Upper lobe of right lung (tissue), 1 donor: Measurements from ENCODE around the gene ALAD. TPM values are rescaled to one million over a fixed set of nuclear protein-coding genes. Genes with fewer than 3 reads are reported as not detected.

Experiments
- ATAC-seq: fragments of 200-7000 bp; cut with Tn5 transposase; one replicate; pipeline ENCODE4 v1.9.1; 2020; ENCODE audit warnings: mild to moderate bottlenecking, moderate library complexity
- DNase-seq: peaks from one replicate; pipeline ENCODE4 v3.0.0-alpha.2; 2020
- H3K27ac ChIP-seq: fragments of 200-600 bp; one replicate; pipeline ENCODE4 v1.8.0; 2022
- H3K27me3 ChIP-seq: fragments of 200-600 bp; one replicate; pipeline ENCODE4 v1.8.0; 2022; ENCODE audit warnings: mild to moderate bottlenecking
- H3K36me3 ChIP-seq: fragments of 200-600 bp; one replicate; pipeline ENCODE4 v1.8.0; 2022
- H3K4me1 ChIP-seq: fragments of 200-600 bp; one replicate; pipeline ENCODE4 v1.8.0; 2022
- H3K4me3 ChIP-seq: fragments of 200-600 bp; one replicate; pipeline ENCODE4 v1.8.0; 2022; ENCODE audit warnings: mild to moderate bottlenecking
- H3K9me3 ChIP-seq: fragments of 200-600 bp; one replicate; pipeline ENCODE4 v1.8.0; 2022
- intact Hi-C: fragments of 100-400 bp; cut with DNase I; formaldehyde crosslinking; loops from one replicate; pipeline ENCODE4 v1.11.0; 2022
- total RNA-seq: library from RNA; stranded (reverse); fragmentation: NEBNext Ultra II Directional; extraction: Animal tissue kit (Norgen Biotek cat#: 25700); gene quantifications from one replicate; pipeline ENCODE4 v1.2.1, GENCODE V29; 2021
- TF ChIP-seq, protein P1 (sequence below): fragments of 200-600 bp; IDR thresholded peaks from one replicate; pipeline ENCODE4 v1.8.0; 2022; ENCODE audit warnings: antibody characterized with exemption
- donor health status: DM: no; HTN: yes; CAD: no; lungs with severe emphysema.

The ALAD gene
- total RNA-seq, 1 donor from 2014 or later = 37.7 TPM

DNA sequence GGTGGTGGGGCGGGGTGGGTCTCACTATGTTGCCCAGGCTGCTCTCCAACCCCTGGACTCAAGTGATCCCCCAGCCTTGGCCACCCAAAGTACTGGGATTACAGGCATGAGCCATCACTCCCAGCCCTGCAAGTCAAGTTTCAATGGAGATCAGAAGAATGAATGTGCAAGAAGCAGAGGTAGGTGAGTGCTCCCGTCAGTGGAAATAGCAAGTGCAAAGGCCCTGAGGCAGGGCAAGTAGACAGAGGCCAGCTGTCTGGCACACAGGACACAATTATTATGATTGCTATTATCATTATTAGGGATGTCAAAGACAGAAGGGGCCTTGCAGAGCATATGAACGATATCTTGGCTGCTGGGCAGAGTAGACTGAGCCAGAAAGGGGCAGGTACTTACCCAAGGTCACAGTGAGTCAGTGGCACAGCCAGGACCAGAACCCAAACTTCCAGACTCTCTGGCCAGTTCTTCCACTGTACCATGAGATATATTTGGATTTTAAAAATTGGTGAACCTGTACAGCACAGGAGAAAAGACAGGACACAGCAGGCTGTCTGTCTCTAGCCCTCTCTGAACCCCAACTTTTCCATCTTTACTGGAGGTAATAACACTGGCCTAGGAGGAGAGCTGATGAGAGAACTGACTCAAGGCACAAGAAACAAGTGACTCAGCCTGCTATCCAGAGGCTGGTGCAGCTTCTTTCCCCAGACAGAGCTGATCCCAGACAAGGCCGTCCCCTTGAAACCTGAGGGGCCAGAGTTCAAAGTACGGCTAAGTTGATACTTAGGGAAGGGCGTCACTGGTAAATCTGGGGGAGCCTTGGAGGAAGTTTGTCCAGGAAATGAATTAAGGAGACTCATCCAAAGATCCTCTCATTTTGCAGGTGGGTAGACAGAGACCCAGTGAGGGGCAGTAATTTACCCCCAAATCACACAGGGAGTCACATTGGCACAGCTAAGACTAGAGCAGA lies 25.7 kb downstream of the ALAD start:
- Histone ChIP-seq H3K36me3 (no peaks in the 10 kb centered on the region), H3K27me3 (no peaks in the 10 kb centered on the region), H3K27ac (no peak overlapping the region), H3K9me3 (no peaks in the 10 kb centered on the region), H3K4me1 (no peaks in the 10 kb centered on the region), H3K4me3 (peak overlapping the region; percentile 69)
- intact Hi-C loops = no loop called here
- TF ChIP-seq, protein P1, sequence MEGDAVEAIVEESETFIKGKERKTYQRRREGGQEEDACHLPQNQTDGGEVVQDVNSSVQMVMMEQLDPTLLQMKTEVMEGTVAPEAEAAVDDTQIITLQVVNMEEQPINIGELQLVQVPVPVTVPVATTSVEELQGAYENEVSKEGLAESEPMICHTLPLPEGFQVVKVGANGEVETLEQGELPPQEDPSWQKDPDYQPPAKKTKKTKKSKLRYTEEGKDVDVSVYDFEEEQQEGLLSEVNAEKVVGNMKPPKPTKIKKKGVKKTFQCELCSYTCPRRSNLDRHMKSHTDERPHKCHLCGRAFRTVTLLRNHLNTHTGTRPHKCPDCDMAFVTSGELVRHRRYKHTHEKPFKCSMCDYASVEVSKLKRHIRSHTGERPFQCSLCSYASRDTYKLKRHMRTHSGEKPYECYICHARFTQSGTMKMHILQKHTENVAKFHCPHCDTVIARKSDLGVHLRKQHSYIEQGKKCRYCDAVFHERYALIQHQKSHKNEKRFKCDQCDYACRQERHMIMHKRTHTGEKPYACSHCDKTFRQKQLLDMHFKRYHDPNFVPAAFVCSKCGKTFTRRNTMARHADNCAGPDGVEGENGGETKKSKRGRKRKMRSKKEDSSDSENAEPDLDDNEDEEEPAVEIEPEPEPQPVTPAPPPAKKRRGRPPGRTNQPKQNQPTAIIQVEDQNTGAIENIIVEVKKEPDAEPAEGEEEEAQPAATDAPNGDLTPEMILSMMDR = no peak
- DNase-seq = peak; percentile 25
- no peak for ATAC-seq

DNA sequence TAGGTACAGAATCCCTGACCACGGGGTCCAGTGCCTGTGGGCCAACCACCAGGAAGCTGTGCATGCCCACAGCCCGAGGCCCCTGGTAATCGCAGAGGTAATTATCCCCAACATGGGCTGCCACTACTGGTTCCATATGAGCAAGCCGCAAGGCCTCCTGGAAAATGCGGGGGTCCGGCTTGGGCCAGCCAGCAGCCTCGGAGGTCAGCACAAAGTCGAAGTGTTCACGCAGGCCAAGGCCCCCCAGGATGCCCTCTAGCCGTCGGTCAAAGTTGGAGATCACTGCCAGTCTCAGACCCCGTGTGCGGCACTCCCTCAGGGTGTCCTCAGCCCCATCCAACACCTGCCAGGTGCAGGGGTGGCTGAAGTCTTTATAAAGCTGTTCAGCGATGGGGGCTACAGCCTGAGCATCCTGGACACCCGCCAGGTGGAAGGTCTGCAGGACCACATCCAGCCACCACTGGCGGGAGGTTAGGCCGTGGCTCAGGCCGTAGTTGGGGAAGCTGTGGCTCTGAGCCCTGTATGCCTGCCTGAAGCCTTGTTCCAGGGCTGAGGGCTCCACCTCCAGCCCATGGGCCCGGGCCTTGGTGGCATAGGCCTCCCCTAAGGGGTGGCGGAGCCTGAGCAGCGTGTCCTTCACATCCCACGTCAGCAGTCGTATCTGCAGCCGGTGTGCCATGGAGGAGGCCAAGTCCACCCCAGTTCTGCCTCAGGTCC lies 27.2 kb downstream of the ALAD start:
- Histone ChIP-seq H3K4me1 (no peaks in the 10 kb centered on the region), H3K27me3 (no peaks in the 10 kb centered on the region), H3K9me3 (no peaks in the 10 kb centered on the region), H3K27ac (no peak overlapping the region), H3K4me3 (no peak overlapping the region), H3K36me3 (no peaks in the 10 kb centered on the region)
- intact Hi-C loops = no loop called here
- ATAC-seq = no peak
- peak; percentile 55 for DNase-seq
- TF ChIP-seq, protein P1 = no peak

DNA sequence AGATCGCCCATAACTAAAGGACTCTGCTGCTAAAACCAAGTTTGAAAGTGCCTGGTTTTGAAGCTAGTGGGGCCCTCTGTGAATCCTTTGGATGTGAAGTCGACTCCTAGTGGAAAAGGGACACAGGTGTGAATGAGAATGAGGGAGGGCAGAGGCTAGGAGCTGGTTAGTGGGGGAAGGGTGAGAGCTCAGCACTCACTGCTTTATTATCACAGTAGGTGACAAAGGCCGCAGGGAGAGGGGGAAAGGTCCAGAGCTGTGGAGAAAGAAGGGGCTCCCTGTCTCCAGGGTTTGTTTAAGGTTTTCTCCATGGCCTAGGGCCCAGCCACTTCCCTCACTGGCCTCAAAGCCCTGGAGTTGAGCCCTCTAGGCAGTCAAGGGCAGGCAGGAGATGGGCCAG lies 27.8 kb downstream of the ALAD start:
- ATAC-seq (no peak), DNase-seq (no peak)
- no peaks in the 10 kb centered on the region for H3K9me3 ChIP-seq
- intact Hi-C loops = no loop called here
- H3K36me3 ChIP-seq = no peaks in the 10 kb centered on the region
- H3K27ac ChIP-seq = no peak overlapping the region
- TF ChIP-seq, protein P1 = no peak
- no peak overlapping the region for H3K4me3 ChIP-seq
- no peaks in the 10 kb centered on the region for H3K27me3 ChIP-seq
- no peaks in the 10 kb centered on the region for H3K4me1 ChIP-seq

DNA sequence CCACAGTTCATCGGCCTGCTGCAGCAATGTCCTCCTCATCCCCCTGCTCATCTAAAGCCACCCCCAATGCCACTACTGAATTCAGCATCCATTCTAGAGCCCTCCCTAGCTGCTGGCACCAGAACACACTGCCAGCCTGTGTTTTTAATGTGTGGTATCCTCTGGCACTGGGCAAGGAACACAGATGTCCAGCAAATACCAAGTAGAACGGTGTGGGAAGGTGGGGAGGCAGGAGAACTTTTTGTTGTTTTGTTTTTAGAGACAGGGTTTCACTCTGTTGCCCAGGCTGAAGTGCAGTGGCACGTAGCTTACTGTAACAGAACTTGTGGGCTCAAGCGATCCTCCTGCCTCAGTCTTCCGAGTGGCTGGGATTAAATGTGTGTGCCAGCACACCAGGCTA lies 29.0 kb downstream of the ALAD start:
- Histone ChIP-seq H3K4me1 (no peaks in the 10 kb centered on the region), H3K27ac (no peak overlapping the region), H3K36me3 (no peaks in the 10 kb centered on the region), H3K9me3 (no peaks in the 10 kb centered on the region), H3K4me3 (no peak overlapping the region), H3K27me3 (no peaks in the 10 kb centered on the region)
- DNase-seq (no peak), ATAC-seq (no peak)
- intact Hi-C loops = no loop called here
- TF ChIP-seq, protein P1 = no peak

DNA sequence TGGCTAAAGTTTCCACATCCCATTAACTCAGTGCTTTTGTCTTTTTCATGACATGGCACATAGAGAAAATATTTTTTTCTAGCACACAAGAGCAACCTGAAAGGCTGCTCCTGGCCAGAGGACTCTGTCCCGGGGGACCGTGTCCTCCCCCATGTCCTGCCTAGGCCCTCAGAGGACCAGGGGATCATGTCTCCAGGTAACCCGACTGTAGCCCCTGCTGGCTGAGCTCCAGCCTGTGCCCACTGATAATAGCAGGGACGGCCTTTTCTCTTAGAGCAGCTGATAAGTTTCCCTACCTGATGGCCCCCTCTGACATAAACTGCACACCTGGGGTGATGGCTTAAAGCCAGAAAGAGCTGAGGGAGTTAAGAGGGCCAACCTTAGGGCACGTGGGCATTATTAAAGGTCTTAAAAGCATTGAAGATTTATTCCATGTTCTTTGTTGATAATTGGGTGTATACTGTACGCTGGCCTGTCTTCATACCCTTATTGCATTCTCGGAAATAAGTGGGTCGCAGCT lies 30.2 kb downstream of the ALAD start:
- Histone ChIP-seq H3K4me3 (no peak overlapping the region), H3K27me3 (no peaks in the 10 kb centered on the region), H3K36me3 (no peaks in the 10 kb centered on the region), H3K27ac (no peak overlapping the region), H3K4me1 (no peaks in the 10 kb centered on the region), H3K9me3 (no peaks in the 10 kb centered on the region)
- TF ChIP-seq, protein P1 = no peak
- no peak for DNase-seq
- intact Hi-C loops = no loop called here
- no peak for ATAC-seq
